HuH-7.5 (cell line): ENCODE results near the gene CD58.
"Not testable (repeated sequence)": the region's sequence is repeated elsewhere in the genome, so short reads cannot be mapped to it uniquely, and the experiment has no call there.

Source experiments
- DNase-seq: peaks from one replicate; pipeline ENCODE4 v3.0.0; 2011; ENCODE audit warnings: low spot score

Gene CD58

DNA sequence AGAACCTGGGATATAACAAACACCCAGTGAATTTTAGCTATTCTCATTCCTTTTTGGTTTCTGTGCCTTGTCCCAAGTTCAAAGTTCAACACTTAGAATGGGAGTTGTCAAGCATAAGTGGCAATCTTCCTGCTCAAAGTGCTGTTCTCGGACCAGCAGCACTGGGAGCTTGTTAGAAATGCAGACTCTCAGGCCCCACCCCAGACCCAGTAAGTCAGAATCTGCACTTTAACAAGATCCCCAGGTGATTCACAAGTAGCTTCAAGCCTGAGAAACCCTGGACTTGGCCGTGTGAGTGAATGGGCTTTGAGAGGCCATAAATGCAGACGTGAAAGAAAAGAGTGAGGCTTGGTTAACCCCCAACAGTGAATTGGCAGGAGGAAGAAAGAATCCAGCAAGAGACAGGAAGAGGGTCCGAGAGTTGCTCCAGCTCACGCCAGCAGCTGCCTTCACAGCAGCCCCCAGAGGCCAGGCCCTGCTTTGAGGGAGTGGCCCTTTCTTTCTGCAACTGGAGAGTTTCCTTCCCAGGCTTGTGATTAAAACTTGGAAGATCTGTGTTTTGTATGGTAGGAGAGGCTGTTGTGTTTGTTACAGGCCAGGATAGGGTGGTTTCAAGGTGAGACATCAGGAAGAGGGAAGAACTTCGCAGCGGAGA is 21.3 kb upstream of the CD58 start:
- DNase-seq = not testable (repeated sequence)

DNA sequence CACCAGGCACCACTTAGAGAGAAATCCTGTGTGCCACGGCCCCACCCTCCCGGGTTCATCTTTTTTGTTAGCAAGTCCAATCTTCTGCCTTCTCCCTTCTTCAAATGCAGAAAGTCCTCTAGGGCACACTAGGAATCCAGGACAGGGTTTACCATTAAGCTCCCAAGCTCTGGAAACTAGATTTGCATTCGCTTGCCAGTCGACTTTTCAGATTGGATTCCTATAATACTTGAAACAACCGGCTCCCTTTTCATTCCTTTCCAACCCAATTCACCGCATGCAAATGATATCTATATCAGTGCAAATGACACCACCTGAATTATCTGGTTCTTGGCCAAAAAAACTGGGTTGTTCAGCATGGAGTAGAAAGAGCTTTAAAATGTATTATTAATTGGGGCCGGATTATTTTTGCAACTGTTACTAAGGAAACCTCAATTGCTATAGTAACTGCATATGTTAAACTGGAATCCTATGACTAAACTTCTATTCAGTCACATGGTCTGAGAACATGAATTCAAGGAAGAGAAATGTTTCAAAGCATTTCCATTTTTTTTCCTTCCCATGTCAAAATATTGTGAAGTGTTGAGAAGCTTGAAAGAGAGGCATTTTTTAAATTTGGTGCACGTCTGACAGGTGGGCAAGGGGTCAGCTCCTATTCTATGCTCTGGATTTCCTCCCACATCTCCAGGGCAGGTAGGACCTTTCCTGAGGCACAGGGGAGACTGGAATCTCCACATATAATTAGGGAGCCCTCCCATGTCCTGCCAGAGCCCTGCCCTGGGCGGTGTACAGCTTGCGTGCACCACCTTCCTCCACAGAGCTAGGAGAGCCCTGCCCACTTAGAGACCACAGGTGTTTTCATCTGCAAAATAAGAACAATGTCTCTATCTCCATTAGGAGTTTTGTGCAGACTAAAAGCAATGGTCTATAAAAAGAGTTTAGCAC is 20.5 kb upstream of the CD58 start:
- DNase-seq = not testable (repeated sequence)

DNA sequence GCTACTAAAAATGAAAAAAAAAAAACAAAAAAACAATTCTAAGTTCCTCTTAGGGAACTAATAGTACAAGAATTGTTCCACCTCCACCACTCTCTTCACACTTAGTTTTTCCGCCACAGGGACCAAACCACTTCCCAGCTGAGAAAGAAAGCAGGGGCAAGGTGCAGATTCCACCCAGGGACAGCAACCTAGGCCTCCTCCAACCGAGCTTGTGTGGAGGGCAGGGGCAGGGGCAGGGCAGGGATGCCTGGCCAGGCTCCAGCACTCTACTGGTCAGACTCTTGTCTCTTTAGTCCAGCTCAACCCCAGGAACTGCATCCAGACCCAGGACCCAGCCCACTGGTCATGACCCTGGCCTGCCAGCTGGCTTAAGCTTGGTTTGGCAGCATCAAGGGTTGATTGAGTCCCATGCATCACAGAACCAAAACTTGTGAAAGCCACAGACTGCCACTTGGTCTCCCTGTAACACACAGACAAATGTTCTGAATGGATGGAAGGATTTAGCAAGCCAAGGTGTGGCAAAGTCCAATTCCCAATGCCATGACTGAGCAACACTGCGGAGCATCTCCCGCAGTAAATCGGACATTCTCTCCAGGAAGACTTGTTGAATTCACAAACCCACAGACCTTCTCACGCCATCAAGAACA is 19.7 kb upstream of the CD58 start:
- not testable (repeated sequence) for DNase-seq

DNA sequence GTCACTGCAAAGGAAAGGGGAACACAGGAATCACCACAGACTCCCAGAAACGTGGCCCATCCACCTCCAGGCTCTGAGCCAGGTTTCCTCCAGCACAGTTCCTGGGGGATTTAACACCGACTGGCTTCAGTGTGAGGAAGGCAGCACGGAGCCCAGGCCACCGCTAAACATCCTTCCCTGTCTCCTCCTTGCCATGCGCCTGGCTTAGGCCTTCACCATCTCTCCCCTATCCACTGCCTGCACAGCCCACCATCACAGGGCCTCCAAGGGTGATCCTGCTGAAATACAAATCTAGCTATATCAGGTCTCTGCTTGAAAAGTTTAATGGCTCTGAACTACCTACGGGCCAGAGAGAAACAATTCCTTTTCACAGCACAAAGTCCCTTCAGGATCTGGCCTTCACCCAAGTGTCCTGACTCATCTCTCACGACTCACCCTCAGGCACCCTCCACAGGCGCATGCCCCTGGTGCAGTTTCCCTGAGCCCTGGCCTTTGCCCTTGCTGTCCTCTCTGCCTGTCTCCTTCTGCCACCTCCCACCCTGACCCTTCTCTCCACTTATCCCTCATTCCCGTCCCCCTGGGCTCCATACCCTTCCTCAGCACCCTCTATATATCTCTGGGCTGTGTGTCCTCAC is 18.4 kb upstream of the CD58 start:
- DNase-seq = not testable (repeated sequence)

DNA sequence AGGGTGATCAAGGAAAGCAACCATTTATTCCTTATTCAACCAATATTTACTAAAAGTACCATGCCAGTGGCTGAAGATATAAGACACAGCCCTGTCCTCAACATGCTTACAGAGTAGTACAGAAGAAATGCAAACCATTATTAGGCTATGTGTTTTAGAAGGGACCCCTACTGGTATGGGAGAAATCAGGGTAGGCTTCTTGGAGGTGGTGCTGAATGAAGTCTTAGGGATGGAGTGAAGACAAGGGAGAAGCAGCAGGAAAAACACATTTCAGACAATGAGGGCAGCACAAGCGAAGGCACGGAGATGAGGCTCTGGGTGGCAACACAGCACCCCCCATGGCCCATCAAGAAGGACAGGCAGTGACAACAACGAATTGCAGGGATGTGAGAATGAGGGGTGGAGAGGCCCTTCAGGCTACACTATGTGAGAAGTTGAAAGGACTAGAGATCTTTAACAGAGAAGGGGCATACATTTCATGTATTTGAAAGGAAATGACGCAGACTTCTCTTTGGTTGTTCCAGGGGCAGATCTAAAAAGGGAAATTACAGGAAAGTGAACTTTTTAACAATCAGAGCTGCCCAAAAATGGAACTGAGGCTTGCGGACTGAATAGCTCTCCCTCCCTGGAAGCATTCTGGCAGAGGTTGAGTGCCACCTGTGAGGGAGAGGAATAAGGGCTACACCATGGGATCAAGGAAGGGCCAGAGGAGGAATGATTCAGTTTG is 16.8 kb upstream of the CD58 start:
- DNase-seq = no peak

DNA sequence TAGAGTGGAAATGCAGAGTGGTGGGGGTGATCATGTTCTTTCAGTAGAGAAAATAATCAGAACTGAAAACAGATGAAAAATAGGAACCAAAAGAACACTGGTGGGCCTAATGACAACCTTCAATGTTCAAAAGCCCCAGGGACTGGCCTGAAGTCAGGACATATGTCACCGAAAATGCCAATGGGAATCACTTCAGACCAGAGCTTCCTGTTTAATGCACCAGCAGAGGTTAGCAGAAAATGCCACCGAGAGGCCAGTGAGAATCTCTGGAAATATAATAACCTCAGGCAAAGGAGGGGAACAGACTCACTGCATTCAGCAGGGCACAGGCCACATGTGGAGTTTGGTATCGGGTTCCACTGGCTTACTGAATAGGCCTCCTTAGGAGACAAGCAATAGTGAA is 15.9 kb upstream of the CD58 start:
- no peak for DNase-seq

DNA sequence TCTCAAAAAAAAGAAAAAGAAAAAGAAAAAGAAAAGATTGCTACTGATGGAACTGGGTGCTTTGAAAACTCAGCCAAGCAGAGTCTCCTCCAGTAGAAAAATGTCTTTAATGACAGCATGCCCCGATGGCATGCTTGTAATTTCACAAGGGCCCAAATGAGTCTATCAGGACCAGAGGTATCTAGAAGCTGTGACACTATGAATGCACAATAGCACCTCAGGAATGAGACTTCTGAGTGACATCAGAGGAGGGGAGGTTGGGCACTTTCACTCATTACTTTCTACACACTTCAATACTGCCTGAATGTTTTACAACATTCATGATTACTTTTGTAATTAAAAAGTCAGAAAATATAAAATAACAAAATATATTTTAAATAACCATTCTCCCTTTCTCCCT is 15.1 kb upstream of the CD58 start:
- no peak for DNase-seq

DNA sequence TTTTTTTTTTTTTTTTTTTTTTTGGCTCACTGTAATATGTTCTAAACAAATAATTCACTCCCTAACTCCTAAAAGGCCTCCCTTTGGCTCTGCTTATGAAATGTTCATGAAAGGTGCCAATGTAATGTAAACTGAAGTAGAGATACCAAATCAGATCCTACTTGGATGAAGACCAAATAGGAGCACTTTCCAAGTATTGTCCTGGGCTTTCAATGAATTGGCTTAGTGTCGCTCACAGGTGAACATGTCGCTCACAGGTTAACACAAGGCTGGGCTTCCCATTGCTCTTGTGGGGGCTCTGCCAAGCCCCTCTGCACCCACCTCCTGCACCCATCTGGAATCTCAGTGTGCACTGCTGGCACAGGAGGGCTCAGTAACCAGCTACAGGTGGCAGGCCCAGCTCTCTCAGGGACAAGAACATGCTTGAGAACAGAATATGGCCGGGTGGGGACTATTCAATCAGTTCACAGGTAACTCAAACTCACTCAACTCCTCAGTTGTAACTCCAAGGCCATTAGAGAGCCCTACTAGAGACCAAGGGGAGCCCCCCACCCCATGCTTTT is 10.6 kb upstream of the CD58 start:
- no peak for DNase-seq

DNA sequence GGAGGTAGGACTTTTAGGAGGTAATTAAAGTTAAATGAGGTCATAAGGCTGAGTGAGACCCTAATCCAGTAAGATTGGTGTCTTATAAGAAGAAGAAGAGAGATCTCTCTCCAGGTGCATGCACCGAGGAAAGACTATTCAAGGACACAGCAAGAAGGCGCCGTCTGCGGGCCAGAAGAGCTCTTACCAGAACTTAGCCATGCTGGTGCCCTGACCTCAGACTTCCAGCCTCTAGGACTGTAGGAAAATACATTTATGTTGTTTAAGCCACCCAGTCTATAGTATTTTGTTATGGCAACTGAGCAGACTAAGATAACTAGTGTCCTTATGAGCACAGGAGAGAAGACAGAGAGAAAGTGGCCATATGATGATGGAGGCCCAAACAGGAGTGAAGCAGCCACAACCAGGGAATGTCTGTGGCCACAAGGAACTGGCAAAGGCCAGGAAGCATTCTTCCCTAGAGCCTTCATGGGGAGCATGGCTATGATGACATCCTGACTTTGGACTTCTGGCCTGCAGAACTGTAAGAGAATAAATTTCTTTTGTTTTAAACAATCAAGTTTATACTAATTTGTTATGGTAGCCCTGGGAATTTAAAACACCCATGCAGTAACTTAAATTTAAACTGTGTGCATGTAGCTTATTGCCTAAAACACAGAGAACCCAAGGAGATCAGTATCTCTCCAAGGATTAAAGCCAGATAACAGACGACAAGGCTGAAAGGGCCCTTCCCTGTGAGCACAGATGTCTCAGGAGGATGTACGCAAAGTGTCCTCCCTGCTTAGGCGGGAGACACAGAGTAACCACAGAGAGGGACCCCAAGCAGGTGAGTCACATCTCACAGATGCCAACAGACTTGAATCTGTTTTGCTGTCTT is 9.9 kb upstream of the CD58 start:
- no peak for DNase-seq

DNA sequence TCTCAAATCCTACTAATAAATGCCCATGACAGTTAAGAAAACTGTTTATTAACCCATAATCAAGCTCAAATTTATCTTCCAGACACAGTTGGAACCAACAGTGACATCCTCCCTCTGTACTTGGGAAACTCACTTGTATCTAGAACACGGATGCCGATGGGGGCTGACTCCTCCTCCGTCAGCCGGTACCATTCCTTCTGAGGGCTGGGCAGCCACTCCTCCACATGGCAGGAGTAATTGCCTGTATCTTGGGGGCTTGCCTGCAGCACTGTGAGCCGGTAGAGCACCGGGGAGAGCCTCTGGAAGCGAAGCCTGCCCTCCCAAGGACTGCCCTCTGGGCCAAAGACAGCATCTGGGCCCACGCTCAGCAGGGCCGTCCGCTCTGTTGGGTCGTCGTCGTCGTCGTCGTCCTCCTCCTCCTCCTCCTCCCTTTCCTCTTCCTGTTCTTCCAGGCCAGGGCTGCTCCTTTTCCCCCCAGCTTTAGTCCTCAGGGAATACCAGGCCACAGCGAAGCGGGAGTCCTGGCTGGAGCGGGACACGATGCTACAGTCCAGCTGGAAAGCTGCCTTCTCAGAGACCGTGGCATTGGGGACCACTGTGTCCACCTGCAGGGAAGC is 8.5 kb upstream of the CD58 start:
- no peak for DNase-seq

DNA sequence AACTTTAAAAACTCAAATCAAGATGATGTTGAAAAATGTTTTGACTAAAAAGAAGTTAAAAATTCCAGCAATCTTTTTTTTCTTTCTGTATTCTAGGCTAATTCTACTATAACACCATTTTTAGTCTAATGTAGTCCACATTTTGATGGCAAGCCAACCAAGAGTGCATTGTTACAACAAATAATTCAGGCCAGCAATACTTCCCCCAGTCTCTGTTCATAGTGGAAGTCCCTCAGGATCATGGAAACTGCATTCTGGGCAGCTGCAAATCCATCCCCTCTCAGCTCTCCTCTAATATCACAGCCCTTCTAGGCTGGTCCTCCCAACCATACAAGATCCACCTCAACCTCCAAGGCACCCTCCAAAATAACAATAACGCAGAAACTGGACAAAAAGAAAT is 7.8 kb upstream of the CD58 start:
- DNase-seq = no peak

DNA sequence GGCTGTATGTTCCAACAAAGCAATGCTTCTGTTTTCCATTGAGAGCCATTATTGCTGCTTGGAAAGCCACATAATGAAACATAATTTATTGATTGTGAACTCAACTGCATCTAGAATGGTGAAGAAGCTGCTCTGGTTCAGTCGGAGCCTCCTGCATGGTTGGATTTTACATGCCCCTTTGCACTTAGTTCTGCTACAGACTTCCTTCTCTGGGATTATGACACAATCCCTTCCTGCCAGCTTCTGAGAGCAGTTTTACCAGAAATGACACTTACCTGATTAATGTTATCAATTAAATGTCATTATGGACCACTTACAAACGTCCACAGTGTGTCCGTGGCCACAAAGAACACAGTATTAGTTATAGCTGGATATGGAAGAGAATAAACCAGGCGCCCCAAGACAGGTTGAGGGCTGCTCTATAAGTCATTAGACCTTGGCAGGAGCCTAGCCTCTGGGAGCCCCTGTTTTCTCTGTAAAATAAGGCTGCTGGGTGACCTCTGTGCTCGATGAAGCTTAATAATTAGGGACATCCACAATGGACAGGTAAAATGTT is 7.0 kb upstream of the CD58 start:
- no peak for DNase-seq

DNA sequence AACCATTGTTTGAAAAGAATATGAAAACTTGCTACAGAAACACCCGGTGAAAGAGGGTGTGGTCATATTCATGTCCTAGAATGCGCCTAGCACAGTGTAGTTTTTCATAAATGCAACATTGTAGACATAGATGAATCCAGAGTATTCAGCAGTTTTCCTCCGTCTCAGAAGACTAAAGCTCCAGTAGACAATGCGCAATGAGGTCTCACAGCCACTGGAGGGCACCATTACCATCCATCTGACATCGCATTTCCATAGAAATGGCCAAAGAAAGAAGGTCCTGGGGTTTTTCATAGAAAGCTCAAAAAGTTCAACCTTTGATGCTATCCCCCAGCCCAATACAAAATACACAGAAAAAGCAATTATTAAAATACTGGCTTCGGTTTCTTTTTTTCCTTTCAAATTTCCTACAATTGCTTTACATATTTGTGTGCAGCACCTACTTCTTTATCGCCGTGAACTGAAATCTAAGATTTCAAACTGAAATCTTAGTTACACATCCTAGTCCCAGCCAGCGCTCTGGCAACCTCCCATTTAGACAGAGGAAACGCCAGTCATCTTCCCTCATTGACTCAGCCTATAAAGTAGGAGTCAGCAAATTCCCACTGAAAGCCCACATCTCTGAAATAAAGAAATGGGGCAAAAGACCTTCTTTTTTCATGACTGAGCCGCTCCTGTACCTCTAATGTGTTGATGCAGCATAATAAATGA is 3.9 kb upstream of the CD58 start:
- peak; percentile 82 for DNase-seq

DNA sequence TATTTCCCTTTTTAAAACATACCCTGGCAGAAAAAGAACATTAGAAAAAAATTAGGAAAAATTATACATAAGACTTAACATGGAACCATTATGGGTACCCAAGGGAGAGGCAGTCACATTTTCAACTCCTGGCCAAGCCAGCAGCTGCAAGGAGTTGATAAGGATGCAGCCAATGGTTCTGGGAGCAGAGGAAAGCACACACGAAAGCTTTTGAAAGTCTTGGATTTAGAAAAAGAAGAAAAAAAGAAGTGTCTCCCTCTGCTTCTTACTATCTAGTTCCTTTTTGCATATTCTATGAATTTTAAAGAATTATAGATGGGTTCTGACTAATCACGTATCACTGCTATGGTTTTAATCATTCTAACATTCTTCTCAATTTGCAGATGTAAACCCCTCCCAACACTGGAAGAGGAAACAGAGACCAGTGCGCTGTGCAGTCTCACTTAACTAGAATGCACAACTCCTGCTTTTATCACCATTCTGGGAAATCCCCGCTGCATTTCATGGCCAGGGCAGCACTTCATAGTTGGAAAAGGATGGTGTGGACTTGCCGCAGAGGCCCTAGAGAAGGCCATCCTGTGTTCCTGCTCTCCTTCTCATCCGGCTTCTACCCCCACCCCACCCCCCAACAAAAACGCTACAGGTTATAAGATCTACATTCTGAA is 2.7 kb upstream of the CD58 start:
- DNase-seq = no peak

DNA sequence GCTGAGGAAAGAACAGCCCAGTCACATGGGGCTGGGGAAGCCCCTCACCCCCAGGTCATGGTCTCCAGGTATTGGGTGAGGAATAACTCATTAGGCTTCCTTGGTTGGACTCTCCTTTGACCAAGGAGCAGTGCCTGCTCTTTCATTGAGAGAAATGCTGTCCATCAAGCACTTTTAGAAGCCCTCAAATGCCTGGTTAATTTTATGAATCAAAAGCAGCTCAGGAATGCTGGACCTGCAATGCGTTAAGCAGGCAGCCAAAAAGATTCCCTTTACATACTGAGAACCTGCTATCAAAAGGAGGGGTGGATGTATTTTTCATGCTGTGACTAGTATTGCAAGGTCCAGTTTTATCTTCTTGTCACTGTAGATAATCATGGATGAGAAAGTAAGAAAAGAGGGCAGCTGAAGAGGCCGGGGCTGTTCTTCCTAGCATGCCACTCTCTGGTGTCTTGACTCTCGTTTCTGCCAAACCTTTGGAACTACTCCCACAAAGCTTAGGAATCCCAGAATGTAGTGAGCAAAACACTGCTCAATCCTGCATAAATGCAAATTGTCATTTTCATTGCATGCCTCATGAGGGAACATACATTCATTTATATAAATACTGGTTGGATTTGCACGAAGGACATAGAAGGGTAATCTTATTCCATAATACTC is 2.1 kb upstream of the CD58 start:
- DNase-seq = no peak

DNA sequence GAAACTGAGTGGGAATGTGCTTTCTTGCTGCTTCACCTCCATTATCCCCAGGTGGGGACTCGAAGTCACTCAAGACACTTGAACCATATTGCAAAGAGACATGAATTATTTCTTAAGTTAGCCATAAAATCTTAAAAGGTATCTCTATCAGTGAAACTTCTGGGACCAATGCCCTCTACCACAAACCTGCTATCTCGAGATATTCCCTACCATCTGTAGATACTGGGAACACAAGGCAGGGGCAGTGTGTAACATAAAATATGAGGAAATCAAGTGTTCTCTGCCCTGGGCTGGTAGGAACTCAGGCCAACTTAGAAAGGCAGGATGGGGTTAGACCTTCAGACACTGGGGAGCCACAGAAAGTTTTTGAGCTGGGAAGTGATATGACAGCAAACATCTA is 1.3 kb upstream of the CD58 start:
- DNase-seq = no peak

DNA sequence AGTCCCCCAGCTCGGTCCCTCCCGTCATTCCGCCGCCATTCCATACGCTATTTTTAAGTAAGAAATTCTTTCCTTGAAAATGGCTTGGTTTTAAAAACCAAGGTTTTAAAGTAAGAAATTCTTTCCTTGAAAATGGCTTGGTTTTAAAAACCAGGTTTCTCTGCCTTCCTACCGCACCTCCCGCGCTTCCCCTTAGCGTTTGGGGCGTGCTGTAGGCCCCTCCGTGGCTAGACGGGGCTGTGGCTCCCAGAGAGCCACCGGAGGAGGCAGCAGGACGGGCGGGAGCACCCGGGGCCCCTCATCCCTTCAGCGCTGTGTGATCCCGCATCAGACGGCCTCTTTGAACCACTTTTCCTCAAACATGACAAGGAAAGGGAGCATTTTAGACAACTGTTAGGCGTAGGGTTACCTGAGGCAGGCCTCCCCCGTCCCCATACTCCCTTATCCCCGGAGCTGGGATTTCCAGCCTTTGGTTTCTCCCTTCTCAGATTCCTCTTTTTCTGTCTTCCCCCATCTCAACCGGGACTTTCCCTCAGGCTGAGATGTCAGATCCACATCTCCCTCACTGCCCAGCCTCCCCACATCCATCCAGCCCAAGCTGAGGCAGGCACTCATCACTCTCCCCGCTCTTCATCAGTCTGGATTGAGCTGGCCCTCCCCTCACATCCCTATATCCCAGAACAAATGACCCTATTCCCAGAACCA is 541 bp upstream of the CD58 start:
- DNase-seq = no peak
